T-helper 17 cell (primary cell): ENCODE results near the gene NUFIP1. TPM values are rescaled to one million over a fixed set of nuclear protein-coding genes. Genes with fewer than 3 reads are reported as not detected.
"Not testable (repeated sequence)": the region's sequence is repeated elsewhere in the genome, so short reads cannot be mapped to it uniquely, and the experiment has no call there.

Source experiments
- ATAC-seq: fragments of 150-1000 bp; cut with Tn5 transposase; 2 replicates; pipeline ENCODE4 v1.10.0; 2021; ENCODE audit warnings: mild to moderate bottlenecking, moderate library complexity
- DNase-seq, 3 donors: peaks; one replicate each; pipeline versions ENCODE4 v3.0.0 to v3.0.0-alpha.2; 2020 to 2021
- H3K9me3 ChIP-seq: one replicate; pipeline ENCODE4 v1.7.0; 2013; ENCODE audit warnings: low read length, mild to moderate bottlenecking; ENCODE audit not compliant: control insufficient read depth, poor library complexity, severe bottlenecking
- H3K27ac Mint-ChIP-seq: one replicate; pipeline ENCODE4 v1.8.0; 2022; ENCODE audit warnings: mild to moderate bottlenecking, moderate library complexity, mixed read lengths
- H3K27me3 Mint-ChIP-seq: one replicate; pipeline ENCODE4 v1.8.0; 2022; ENCODE audit warnings: mixed read lengths
- H3K36me3 Mint-ChIP-seq: one replicate; pipeline ENCODE4 v1.8.0; 2022; ENCODE audit warnings: low read depth, mixed read lengths
- H3K4me1 Mint-ChIP-seq: one replicate; pipeline ENCODE4 v1.8.0; 2022; ENCODE audit warnings: mild to moderate bottlenecking, mixed read lengths
- H3K4me3 Mint-ChIP-seq: one replicate; pipeline ENCODE4 v1.8.0; 2022; ENCODE audit warnings: mild to moderate bottlenecking, moderate library complexity, mixed read lengths
- total RNA-seq, 4 donors: library from RNA in 2 of 4; stranded (reverse) in 2 of 4; gene quantifications; one replicate each; pipeline ENCODE4 v1.2.3 and lab custom pipeline; 2022 to 2026

NUFIP1 gene
- total RNA-seq, 2 donors from 2014 or later: 3.4 to 5.0 TPM

GRCh38 chr13:44904967-44905366 is 84.3 kb downstream of the NUFIP1 start:
- ATAC-seq (no peak), DNase-seq (no peak)
- H3K4me3 Mint-ChIP-seq: no peak overlapping the region
- H3K36me3 Mint-ChIP-seq: peaks cover 7% of the 10 kb centered on the region
- H3K27ac Mint-ChIP-seq: no peak overlapping the region
- H3K27me3 Mint-ChIP-seq: peaks cover 55% of the 10 kb centered on the region
- no peaks in the 10 kb centered on the region for H3K4me1 Mint-ChIP-seq
- H3K9me3 ChIP-seq: no peaks in the 10 kb centered on the region

- DNase-seq (no peak), ATAC-seq (no peak)
- H3K27ac Mint-ChIP-seq: no peak overlapping the region
- peaks cover 7% of the 10 kb centered on the region for H3K36me3 Mint-ChIP-seq
- no peaks in the 10 kb centered on the region for H3K4me1 Mint-ChIP-seq
- no peak overlapping the region for H3K4me3 Mint-ChIP-seq
- no peaks in the 10 kb centered on the region for H3K9me3 ChIP-seq
- peaks cover 55% of the 10 kb centered on the region for H3K27me3 Mint-ChIP-seq
Observed at GRCh38 chr13:44903574-44903985, 85.7 kb downstream of the NUFIP1 start.

- Mint-ChIP-seq H3K4me3 (no peak overlapping the region), H3K27me3 (peaks cover 55% of the 10 kb centered on the region), H3K27ac (no peak overlapping the region), H3K36me3 (peaks cover 7% of the 10 kb centered on the region), H3K4me1 (no peaks in the 10 kb centered on the region)
- DNase-seq (no peak), ATAC-seq (no peak)
- H3K9me3 ChIP-seq: no peaks in the 10 kb centered on the region
Observed at GRCh38 chr13:44902738-44903137, 86.5 kb downstream of the NUFIP1 start.

- peaks cover 47% of the 10 kb centered on the region for H3K27me3 Mint-ChIP-seq
- no peaks in the 10 kb centered on the region for H3K4me1 Mint-ChIP-seq
- peaks cover 7% of the 10 kb centered on the region for H3K36me3 Mint-ChIP-seq
- ATAC-seq (no peak), DNase-seq (no peak)
- H3K4me3 Mint-ChIP-seq: no peak overlapping the region
- H3K27ac Mint-ChIP-seq: no peak overlapping the region
- no peaks in the 10 kb centered on the region for H3K9me3 ChIP-seq
Observed at GRCh38 chr13:44899967-44900366, 89.3 kb downstream of the NUFIP1 start.

- not testable (repeated sequence) for H3K27ac Mint-ChIP-seq, H3K36me3 Mint-ChIP-seq, DNase-seq, ATAC-seq, H3K9me3 ChIP-seq, H3K4me3 Mint-ChIP-seq, H3K4me1 Mint-ChIP-seq
- peaks cover 32% of the 10 kb centered on the region for H3K27me3 Mint-ChIP-seq
Observed at GRCh38 chr13:44898308-44898707, 91.0 kb downstream of the NUFIP1 start.

- peaks cover 11% of the 10 kb centered on the region for H3K27me3 Mint-ChIP-seq
- H3K36me3 Mint-ChIP-seq: peaks cover 3% of the 10 kb centered on the region
- no peak for ATAC-seq
Observed at GRCh38 chr13:44895953-44896335, 93.3 kb downstream of the NUFIP1 start.

GRCh38 chr13:44895264-44895952 is 93.9 kb downstream of the NUFIP1 start:
- no peaks in the 10 kb centered on the region for H3K4me1 Mint-ChIP-seq
- no peak for DNase-seq

More at GRCh38 chr13:44895953-44896335, 93.3 kb downstream of the NUFIP1 start:
- Mint-ChIP-seq H3K27ac (no peak overlapping the region), H3K4me3 (no peak overlapping the region), H3K4me1 (no peaks in the 10 kb centered on the region)
- no peak for DNase-seq
- no peaks in the 10 kb centered on the region for H3K9me3 ChIP-seq

GRCh38 chr13:44894001-44894770 is 95.1 kb downstream of the NUFIP1 start:
- no peaks in the 10 kb centered on the region for H3K36me3 Mint-ChIP-seq
- no peak for DNase-seq
- no peaks in the 10 kb centered on the region for H3K4me1 Mint-ChIP-seq
- no peak for ATAC-seq
- no peaks in the 10 kb centered on the region for H3K9me3 ChIP-seq
- H3K27ac Mint-ChIP-seq: no peak overlapping the region
- peaks cover 3% of the 10 kb centered on the region for H3K27me3 Mint-ChIP-seq
- no peak overlapping the region for H3K4me3 Mint-ChIP-seq

More at GRCh38 chr13:44895264-44895952, 93.9 kb downstream of the NUFIP1 start:
- H3K9me3 ChIP-seq: no peaks in the 10 kb centered on the region
- H3K27ac Mint-ChIP-seq: no peak overlapping the region
- no peak for ATAC-seq
- peaks cover 7% of the 10 kb centered on the region for H3K27me3 Mint-ChIP-seq
- H3K36me3 Mint-ChIP-seq: no peaks in the 10 kb centered on the region
- H3K4me3 Mint-ChIP-seq: no peak overlapping the region

Other genes with a start within 250 kb of the NUFIP1 start
- gene GPALPP1, start 67 bp upstream of the NUFIP1 start, total RNA-seq: 10 to 100 TPM; 22.7 to 25.4 TPM
- gene GTF2F2, start 131.0 kb upstream of the NUFIP1 start, total RNA-seq: 10 to 100 TPM; 12.2 to 16.2 TPM
- not detected for gene KCTD4, start 211.6 kb upstream of the NUFIP1 start, total RNA-seq